GM18511 (cell line): ENCODE results near the gene MTERF2.
"Not testable (repeated sequence)": the region's sequence is repeated elsewhere in the genome, so short reads cannot be mapped to it uniquely, and the experiment has no call there.

ENCODE experiments used
- ATAC-seq: cut with Tn5 transposase; IDR thresholded peaks from one replicate; pipeline ENCODE4 v1.9.1; 2021; ENCODE audit warnings: mild to moderate bottlenecking, moderate library complexity; ENCODE audit not compliant: unreplicated experiment

MTERF2 gene, protein sequence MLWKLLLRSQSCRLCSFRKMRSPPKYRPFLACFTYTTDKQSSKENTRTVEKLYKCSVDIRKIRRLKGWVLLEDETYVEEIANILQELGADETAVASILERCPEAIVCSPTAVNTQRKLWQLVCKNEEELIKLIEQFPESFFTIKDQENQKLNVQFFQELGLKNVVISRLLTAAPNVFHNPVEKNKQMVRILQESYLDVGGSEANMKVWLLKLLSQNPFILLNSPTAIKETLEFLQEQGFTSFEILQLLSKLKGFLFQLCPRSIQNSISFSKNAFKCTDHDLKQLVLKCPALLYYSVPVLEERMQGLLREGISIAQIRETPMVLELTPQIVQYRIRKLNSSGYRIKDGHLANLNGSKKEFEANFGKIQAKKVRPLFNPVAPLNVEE

DNA sequence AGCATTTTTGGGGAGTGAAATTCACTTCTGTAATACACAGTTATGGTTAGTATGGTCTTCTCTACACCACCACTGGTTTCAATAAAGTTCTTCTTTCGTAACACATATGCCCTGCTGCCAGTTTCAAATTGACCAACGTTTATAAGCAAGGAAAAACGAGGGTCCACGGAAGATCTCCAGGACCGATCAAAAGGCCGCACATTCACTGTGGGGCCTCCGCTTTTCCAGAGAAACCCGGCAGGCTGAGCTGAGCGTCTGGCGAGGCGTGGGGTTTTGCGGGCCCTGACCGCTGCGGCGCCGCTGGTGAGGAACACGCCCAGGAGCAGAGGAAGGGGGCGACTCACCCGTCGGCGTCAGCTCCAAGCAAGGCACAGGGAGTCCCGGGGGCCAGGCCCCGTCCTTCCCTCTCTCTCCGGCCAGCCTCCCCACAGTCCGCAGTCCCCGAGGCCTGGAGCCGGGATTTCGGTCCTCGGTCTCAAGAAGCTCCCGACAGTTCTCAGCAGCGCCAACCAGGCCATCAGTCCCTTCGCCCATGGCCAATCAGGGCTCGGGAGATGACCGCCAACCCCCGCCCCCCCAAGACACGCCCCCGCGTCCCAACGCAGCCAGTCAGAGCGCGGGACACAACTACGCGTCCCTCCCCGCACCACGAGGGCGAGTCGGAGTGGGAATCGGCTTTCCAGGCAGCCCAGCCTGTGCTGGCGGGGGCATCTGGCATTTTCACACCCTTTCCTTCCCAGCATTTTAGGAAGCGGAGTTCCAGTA lies at the start of gene MTERF2:
TSS of gene MTERF2 (minus strand) at position 522 of the 765 bp plus-strand sequence. CDS start 8,432 bp downstream, outside the sequence.
- ATAC-seq: peak; percentile 95

DNA sequence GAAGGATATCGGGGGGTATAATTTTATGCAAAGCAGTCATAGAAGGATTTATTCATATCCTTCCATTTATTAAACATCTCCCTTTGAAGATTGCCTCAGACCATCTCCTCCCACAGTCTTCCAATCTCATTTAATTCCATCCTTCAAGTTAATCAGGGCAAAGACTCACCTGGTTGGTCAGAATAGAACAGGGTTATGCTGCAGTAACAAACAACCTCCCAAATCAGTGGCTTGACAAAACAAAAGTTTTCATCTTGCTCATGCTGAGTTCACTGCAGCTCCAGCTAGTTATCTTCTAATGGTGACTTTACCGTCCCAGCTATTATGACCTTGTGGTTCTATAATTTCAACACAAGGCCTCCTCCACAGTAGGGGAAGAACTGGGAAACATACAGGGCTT lies 48.8 kb upstream of the MTERF2 start:
- no peak for ATAC-seq

DNA sequence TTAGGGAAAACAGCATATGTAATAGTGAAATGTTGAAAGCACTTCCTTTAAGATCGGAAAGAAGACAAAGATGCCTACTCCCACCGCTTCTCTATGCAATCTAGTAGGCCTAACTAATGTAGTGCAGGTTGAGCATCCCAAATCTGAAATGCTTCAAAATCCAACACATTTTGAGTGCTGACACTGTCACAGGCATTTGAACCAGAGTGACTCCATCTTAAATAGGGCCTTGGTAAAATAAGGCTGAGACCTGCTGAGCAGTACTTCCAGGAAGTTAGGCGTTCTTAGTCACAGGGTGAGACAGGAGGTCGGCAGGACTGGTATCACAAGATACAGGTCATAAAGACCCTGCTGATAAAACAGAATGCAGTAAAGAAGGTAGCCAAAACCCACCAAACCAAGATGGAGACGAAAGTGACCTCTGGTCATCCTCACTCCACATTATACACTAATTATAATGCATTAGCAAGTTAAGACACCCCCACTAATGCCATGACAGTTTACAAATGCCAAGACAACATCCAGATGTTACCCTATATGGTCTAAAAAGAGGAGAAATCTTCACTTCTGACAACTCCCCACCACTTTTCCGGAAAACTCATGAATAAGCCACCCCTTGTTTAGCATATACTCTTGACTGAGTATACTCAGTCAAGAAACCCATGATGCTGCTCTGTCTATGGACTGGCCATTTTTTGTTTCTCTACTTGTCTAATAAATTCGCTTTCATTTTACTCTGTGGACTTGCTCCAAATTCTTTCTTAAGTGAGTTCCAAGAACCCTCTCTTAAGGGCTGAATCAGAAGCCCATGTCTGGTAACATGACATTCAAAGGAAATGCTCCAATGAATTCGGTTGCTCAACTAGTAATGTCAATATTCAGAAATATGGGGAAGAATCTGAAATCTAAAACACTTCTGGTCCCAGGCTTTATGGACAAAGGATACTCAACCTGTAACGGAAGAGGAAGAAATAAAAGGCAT lies 47.1 kb upstream of the MTERF2 start:
- no peak for ATAC-seq

DNA sequence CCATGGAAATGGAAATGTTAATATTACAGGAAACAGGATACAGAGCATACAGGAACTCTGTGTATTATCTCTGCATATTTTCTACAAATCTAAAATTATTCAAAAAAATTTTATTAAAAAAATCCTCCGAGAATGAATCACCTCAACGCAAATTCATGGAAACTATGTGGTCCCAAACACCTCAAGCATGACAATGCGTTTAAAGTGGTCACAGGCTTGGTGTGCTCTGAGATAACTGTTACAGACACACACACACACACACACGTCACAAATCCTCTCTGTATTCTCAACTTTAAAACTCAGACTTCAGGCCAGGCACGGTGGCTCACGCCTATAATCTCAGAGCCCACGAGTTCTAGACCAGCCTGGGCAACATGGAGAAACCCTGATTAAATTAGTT lies 45.3 kb upstream of the MTERF2 start:
- no peak for ATAC-seq

DNA sequence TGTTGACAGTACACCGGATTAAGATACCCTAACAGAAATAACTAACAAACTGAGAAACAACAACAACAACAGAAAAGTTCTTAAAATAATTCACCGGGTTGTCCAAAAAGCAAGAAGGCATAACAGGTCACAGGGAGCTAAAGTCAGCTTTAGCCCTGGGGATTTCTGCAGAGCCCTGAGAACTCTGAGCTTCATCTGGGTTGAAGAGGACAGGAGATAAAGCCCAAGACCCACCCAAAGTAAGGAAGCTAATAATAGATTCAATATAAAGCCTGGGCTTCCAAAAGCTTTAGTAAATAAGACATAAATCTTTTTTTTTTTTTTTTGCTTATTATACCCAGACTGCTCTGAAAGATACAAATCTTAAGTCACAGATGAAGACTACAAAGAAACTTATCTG lies 44.1 kb upstream of the MTERF2 start:
- no peak for ATAC-seq

DNA sequence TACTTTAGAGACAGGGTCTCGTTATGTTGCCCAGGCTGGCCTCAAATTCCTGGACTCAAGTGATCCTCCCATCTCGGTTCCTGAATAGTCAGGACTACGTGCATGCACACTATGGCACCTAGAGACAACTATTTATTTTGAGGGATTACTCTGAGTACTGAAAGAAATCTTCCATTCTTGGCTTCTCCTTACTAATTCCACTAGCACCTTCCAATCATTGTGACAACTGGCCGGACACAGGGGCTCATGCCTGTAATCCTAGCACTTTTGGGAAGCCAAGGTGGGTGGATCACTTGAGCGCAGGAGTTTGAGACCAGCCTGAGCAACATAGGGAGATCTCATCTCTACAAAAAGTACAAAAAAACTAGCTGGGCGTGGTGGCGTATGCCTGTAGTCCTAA lies 42.1 kb upstream of the MTERF2 start:
- no peak for ATAC-seq

DNA sequence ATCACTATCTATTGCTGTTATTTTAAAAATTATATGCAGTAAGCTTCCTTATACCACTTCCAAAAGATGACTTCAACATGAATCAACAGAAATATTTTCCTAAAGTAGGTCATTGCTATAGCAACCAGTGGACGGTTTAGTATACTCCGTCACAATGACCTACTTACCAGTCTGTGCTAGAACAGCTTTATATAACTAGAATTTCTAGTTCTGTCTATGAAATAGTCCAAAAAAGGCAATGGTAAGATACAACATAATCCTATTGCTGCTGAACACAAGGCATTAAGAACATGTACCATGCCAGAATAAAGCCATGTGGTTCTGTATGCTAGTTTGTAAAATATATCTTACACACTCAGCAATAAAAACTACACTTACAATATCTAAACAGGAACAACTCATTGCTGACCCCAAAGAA lies 40.7 kb upstream of the MTERF2 start:
- no peak for ATAC-seq

DNA sequence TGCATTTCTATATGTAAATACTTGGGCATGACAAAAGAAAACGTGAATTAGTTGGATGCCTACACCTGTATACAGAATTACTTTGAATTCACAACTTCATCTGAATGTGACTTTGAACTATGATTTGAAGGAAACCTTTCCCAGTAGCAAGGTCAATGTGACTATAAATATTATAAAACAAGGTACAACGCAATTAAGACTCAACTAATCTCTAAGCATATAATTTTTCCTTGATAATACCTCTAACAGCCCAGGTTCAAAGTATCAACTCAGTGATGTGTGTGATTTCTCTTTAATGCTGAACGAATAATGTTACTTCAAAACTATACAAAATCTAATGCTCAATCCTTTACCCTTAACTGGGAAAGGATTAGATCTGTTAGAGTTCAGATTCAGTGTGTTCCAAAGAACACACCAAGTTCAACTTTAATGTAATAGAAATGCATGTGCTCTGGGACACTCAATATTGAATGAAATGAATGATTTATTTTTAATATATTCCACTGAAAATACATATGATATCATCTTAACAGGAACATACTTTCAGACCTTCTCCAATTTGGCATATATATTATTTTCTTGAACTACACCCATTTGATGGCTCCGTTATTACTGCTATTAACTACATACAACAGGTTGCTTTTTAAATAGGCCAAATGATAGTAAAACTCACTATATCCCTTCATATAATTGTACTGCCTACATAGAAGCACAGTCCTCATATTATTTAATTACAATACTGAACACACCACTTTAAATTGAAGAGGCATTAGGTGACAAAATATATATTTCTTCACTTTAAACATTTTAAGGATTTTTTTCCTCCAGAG lies 40.1 kb upstream of the MTERF2 start:
- ATAC-seq: no peak

DNA sequence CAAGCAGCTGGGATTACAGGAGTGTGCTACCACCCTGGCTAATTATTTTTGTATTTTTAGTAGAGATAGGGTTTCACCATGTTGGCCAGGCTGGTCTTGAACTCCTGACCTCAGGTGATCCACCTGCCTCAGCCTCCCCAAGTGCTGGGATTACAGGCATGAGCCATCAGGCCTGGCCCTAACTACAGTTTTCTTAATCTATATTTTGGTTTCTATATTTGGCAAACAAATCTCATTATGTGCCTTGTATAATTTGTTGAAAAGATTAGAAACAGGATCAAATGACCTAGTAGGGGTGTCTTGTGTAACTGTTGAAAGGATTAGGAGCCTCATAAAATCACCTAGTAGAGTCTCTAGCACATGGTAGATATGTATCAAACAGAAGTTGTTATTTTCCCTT lies 39.4 kb upstream of the MTERF2 start:
- ATAC-seq: not testable (repeated sequence)

DNA sequence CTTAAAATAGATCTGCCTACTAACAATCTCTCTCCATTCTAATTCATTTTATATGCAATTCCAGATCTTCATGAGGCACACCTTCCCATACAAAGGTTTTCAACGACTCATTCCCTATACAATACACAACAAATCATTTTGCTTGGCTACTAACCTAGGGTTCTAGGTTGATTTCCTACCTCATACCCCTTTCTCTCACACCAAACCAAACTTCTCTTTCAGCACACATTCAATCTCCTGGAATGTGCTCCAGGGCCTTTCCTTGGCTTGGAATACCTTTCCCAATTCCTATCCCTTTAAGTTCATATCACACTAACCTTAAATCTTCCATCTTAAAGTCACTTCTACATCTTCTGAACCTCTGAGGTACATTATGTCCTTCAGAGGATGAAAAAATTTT lies 38.7 kb upstream of the MTERF2 start:
- ATAC-seq: no peak

DNA sequence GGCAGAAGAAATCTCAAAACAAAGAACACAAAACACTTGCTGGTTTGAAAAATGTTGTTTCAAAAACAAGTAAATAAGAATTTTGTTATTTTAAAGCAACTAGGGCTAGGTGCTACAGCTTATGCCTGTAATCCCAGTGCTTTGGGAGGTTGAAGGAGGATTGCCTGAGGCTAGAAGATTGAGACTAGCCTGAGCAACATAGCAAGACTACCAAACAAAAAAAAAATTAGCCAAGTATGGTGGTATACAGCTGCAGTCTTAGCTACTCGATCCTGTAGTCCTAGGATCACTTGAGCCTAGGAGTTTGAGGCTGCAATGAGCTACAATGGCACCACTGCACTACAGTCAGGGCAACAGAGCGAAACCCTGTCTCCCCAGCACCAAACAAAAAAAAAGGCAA lies 32.6 kb upstream of the MTERF2 start:
- no peak for ATAC-seq

DNA sequence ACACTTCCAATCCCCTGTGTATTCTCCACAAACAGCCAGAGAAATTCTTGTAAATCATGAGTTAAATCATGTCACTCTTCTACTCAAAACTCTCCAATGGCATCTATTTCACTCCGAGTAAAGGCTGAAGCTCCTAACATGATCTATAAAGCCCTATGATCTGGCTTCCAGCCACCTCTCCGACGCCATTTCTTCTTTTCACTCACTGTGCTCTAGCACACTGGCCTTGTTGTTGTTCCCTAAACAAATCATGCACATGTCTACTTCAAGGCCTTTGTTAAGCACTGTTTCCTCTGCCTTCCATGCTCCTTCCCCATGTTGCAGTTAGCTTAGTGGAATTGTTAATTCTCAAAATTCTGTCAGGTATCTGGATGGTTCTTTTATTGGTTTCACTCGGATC lies 30.1 kb upstream of the MTERF2 start:
- no peak for ATAC-seq

DNA sequence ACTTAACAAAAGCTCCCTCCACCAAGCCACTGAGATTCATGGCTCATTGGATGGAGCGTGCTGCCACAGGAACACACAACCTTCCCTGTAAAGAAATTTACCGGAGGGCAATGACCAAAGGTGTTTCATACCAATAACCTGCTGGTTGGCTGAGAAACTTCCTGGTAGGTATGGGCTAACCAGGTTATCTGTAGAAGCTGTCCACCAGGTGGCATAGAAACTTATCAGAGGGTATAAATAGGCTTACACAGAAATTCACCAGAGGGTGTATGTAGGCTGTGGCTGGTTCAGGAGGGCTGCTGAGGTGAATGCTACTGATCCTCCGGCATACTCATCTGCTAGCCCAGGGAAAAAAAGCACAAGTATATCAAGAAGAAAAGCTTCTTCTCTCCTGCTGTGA lies 27.1 kb upstream of the MTERF2 start:
- ATAC-seq: no peak

DNA sequence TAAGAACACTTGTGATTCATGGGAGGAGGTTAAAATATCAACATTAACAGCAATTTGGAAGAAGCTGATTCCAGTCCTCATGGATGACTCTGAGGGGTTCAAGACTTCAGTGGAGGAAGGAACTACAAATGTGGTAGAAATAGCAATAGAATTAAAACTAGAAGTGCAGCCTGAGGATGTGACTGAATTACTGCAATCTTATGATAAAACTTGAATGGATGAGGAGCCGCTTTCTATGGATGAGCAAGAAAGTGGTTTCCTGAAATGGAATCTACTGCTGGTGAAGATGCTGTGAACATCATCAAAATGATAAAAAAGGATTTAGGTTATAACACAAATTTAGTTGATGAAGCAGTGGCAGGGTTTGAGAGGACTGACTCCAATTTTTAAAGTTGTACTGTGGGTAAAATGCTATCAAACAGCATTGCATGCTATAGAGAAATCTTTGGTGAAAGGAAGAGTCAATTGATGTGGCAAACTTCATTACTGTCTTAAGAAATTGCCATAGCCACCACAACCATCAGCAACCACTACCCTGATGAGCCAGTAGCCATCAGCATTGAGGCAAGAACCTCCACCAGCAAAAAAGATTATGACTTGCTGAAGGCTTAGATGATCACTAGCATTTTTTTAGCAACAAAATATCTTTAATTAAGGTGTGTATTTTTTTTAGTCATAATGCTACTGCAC lies 25.9 kb upstream of the MTERF2 start:
- no peak for ATAC-seq

DNA sequence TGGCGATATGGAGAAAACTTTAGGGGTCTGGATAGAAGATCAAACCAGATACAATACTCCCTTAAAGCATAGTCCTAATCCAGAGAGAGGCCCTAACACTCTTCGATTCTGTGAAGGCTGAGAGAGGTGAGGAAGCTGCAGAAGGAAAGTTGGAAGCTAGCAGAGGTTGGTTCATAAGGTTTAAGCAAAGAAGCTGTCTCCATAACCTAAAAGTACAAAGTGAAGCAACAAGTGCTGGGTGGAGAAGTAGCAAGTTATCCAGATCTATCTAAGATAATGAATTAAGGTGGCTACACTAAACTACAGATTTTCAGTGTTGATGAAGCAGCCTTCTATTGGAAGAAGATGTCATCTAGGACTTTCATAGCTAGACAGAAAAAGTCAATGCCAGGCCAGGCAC lies 24.6 kb upstream of the MTERF2 start:
- no peak for ATAC-seq

DNA sequence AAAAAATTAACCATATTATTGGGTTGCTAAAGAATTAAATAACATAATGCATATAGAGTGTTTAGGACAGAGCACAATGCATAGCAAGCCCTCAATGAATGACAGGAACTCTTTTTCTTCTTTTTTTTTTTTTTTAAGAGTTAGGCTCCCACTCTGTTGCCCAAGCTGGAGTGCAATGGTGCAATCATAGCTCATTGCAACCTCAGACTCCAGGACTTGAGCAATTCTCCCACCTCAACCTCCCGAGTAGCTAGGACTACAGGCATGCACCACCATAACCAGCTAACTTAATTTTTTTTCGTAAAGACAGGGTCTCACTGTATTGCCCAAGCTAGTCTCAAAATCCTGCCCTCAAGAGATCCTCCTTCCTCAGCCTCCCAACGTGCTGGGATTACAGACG lies 20.5 kb upstream of the MTERF2 start:
- no peak for ATAC-seq

DNA sequence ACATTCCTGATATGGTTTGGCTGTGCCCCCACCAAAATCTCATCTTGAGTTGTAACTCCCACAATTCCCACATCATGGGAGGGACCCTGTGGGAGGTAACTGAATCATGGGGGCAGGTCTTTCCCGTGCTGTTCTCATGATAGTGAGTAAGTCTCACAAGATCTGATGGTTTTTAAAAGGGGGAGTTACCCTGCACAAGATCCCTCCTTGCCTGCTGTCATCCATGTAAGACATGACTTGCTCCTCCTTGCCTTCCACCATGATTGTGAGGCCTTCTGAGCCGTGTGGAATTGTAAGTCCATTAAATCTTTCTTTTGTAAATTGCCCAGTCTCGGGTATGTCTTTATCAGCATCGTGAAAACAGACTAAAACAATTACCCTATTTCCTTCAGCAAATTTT lies 15.7 kb upstream of the MTERF2 start:
- not testable (repeated sequence) for ATAC-seq

DNA sequence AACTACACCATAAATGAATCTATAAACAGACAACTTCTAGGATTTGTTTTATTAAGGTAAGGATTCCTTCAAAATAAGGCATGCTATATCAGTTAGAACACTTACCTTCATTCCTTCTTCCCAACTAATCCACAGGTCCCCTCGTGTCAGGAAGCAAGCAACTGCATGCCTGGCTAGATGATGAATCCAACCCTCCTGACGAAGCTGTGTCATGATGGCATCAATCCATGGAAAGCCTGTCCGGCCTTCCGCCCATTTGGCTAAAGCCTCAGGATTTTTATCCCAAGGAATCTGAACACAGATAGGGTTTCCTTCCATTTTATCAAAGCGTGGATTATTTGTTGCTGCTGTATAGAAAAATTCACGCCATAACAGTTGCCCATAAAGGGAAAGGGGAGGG lies 12.5 kb upstream of the MTERF2 start:
- no peak for ATAC-seq

DNA sequence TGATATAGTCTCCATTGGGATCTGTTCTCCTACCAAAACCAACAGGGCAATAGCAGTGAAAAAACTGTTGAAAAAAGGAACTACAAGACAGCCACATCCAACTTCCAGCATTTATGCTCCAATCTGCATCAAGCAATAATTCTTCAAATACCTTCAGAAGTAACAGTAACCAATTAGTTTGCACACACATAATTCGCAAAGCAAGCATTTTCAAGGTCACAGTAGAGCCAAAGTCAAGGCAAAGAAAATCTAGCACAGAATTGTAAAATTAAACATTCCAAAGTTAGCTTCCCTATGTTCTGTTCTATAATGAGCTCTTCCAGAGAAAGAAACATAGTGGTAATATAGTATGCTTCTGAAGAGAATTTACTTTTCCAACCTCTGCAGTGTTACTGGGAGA lies 11.0 kb upstream of the MTERF2 start:
- ATAC-seq: no peak

DNA sequence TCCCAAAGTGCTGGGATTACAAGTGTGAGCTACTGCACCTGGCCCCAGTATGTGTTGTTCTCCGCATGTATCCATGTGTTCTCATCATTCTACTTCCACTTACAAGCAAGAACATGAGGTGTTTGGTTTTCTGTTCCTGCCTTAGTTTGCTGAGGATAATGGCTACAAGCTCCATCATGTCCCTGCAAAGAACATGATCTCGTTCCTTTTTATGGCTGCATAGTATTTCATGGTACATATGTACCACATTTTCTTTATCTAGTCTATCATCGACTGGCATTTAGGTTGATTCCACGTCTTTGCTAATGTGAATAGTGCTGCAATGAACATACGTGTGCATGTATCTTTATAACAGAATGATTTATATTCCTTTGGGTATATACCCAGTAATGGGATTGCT lies 9.2 kb upstream of the MTERF2 start:
- ATAC-seq: not testable (repeated sequence)
